Stimulated activated CD4-positive, alpha-beta T cell treated with anti-CD3 and anti-CD28 coated beads, Interleukin-15, amount 100 ng/mL, for 24 hours (primary cell): ENCODE data around the gene SPOUT1.
"Not testable (repeated sequence)": the region's sequence is repeated elsewhere in the genome, so short reads cannot be mapped to it uniquely, and the experiment has no call there.

Source experiments
- DNase-seq: peaks from one replicate; pipeline ENCODE4 v3.0.0-alpha.2; 2020

SPOUT1 gene

DNA sequence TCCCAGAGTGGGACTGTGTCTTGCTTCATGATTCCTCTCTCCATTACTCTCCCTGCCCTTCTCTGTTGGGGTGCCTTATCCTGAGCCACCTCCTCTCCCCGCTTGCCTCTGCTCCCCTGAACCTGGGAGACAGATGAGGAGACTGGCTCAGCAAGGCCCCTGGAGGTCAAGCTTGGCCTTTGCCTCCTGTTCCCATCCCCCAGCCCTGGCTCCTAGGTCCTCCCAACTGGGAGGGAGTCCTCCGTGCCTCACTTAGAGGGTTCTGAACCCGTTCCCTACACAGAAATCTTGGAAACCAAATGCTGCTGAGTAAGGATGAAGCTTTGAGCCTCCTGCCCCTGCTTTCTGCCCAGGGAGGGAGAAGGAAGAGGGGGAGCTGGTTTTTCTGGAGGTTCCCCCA, 21.1 kb downstream of the SPOUT1 start:
- no peak for DNase-seq

DNA sequence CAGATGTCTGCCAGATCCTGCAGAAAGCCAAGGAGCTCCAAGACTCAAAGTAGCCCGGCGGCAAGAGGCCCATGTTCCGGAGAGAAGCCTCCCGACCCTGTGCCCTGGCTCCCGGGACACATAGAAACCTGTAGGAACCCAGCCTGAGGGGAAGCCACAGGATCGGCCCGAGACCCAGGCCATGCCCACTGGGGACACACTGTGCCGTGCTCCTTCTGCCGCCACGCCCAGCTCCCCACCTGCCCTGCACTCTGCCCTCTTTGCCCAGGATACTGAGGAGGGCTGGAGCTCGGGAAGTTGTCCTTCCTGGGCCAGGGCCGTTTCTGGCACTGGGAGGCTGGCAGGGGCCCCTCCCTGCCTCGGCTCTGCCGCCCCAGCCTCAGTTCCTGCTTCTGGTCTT, 21.8 kb downstream of the SPOUT1 start:
- DNase-seq, result no peak

DNA sequence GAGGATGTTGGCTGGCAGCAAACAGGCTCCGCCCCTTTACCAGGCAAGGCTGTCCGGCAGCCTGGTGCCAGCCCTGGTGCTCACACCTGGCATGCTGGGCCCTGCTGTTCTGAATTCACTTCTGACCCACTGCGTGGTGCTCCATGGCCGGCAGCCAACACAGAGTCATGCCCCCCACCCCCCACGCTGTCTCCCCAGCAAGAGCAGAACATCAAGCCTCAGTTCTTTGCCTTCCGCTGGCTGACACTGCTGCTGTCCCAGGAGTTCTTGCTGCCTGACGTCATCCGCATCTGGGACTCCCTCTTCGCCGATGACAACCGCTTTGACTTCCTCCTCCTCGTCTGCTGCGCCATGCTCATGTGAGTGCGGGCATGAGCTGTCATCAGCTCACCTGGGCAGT, 23.9 kb downstream of the SPOUT1 start:
- no peak for DNase-seq

DNA sequence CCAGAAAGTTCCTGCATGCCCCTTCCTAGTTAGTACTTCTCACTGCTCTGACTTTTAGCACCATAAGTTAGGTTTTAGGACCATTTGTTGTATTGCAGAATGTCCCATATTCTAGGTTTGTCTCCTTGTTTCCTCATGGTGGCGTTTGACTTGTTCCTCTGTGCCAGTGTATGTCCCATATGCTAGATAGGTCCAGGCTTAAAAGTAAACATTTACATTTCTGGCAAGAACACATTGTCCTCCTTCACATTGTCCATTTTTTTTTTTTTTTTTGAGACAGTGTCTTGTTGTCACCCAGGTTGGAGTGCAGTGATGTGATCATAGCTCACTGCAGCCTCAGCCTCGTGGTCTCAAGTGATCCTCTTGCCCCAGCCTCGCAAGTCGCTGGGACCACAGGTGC, 27.1 kb downstream of the SPOUT1 start:
- no peak for DNase-seq

DNA sequence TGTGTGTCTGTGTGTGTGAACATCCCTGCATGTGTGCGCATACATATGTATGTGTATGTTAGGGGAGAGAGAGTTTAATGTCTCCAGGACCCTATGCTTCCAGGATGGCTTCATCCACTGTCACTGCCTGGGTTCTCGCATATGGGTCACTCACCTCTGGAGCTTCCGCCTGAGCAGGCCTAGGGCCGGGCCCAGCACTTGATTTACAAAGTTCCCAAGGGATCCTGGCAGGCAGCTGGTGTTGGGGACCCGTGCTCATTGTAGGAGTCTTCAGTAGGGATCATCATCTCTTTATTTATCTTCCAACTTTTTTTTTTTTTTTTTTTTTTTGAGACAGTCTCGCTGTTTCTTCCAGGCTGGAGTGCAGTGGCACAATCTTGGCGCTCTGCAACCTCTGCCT, 29.5 kb downstream of the SPOUT1 start:
- DNase-seq, result no peak

DNA sequence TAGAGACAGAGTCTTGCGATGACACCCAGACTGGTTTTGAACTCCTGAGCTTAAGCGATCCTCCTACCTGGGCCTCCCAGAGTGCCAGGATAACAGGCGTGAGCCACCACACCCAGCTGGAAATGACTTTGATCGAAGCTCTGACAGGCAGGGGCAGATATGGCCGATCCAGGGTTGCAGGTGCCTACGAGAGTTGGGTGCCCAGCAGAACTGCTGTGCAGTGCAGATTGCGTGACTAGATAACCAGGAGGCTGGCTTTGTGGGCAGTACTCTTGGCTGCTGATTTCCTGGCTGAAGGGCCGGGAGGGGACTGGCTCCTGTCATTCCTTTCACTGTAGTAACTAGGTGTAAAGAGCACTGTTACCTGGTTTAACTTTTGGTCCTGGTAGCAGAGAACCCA, 30.7 kb downstream of the SPOUT1 start:
- no peak for DNase-seq

DNA sequence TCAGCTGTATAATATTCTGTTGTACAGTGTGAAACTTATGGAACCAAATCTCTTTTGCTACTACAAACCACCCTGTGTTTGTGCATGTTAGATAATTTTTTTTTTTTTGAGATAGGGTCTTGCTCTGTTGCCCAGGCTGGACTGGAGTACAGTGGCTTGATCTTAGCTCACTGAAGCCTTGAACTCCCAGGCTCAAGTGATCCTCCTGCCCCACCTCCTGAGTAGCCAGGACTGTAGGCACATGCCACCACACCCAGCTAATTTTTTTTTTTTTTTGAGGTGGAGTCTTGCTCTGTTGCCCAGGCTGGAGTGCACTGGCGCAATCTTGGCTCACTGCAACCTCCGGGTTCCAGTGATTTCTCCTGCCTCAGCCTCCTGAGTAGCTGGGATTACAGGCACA, 34.6 kb downstream of the SPOUT1 start:
- DNase-seq, result not testable (repeated sequence)

DNA sequence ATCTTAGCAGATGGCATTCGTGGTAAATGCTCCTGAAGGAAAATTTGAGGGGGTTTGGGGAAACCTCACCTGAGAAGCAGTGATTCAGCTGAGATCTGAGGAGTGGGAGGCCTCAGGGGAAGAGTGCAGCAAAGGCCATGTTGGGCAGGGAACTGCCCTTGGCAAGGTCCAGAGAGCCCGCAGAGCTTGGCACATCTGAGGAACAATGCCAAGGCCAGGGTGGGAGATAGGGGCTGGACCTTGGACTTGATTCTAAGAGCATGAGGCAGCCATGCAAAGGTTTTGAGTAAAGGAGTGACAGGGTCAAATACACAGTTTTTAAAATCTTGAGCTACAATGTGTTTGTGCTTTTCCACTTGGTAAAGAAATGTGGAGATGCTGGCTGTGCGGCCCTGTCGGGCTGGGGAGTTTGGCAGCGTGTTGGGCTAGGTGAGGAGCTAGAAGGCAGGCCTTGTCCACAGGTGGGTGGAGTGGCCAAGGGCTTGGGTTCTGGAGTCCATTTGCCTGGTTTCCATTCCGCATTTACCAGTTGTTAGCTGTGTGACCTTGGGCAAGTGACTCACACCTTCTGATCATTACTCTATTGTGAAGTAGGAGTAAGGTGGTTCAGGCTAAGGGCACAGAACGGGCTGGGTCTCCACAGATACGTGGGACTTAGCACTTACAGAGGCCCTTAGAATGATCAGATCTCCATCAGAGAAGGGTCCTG, 36.5 kb downstream of the SPOUT1 start:
- no peak for DNase-seq

DNA sequence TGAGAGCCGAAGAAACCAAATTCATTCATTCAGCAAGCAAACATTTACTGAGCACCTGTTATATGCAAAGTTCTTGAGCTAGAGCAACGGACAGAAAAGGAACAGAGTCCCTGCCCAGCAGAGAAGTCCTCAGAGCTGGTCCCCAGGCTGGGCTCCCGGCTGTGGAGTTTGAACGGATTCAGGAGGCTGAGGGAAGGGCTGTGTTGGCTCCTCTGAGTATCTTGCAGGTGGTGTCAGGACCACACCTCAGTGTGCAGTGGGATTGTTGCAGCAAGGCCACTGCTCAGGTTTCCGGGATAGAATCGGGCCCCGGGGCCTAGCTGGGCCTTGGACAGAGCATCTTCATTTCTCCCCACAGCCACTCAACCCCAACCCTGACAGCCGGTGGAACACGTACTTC, 37.5 kb downstream of the SPOUT1 start:
- DNase-seq, result no peak

DNA sequence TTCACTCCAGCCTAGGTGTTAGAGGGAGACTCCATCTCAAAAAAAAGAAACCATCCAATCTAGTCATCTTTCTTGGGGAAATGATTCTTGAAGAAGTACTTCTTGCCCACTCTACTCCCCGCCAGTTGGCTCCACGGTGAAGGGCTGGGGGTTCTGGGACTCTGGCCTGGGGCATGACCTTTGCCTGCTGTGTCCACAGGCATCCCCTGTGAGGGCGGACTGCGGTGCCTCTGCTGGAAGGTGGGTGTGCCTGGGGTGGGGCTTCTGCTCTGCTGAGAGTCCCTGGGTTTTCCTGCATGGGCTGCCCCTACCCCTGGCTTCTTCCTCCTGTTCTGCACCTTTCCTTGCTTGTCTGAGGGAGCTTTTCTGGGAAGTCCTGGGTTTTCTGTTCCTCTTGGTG, 39.1 kb downstream of the SPOUT1 start:
- DNase-seq, result no peak

DNA sequence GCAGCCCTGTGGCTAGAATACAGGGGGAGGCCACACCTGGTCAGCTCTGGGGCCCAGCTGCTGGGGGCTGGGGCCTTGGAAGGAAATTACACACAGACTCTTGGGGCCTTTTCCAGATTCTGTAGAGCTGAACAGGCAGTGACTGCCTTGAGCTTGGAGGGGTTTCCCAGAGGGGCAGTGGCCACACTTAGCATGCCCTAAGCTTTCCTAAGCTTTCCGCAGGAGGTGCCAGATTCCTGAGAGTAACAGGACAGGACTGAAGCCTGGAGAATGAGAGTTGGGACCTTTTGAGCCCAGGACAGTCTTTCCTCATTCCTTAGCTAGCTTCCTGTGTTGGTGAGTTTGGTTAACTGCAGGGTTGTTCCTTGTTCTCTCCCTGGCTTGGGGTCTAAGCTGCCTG, 41.1 kb downstream of the SPOUT1 start:
- no peak for DNase-seq

DNA sequence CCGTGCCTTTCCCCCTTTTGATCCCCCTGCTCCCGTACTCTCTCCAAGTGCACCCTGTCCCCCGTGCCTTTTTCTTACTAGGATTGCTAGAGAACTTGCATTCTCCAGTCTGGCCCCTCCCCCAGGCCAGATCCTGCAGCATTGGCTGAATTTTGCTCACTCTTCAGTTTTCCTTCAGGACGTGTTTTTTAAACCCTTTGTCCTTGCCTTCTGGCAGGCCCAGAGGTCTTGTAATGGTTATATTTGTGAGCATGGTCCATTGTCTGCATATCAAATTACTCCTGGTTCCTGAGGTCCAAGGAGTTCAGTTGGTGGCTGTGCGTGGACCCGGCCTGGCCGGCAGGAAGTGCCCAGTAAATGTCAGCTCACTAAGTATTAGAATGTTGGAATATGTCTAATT, 41.9 kb downstream of the SPOUT1 start:
- peak; percentile 30 for DNase-seq

DNA sequence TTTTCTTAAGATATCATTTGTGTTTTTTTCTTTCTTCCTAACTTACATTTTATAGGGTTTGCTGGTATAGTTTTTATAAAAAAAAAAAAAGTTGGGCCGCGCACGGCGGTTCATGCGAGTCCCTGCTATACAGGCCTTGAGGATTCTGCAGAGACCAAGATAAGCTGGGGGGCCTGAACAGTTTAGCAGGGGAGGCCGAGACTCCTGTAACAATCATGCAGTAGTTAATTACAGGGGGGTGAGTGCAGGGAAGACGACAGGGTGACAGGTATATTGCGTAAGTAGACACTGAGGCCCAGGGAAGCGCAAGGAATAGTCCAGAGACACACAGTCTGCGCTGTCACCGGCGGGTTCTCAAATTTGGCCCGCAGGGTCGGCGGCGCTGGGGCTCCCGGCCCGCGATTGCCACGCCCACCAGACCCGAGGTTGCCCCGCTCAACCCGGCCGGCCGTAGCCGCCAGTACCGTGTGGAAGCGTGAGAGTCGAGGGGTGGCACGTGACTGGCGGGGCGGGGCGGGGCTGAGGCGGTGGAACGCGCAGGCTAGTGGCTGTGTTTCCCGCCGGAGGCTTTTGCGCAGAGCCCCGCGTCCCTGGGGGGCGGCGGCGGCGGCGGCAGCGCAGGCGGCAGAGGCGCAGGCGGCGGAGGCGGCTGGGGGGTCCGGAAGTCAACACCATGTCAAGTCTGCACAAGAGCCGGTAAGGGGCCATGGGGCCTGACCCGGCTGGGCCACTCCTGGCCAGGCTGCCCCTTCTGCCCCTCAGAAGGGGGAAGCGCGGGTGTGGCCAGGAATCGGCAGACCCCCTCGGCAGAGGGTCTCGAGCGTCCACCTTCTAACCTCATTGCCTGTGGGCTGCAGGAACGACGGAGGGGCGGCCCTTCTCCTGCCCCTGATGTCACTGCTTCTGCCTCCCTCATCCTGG, 42.7 kb downstream of the SPOUT1 start, which contains the start of gene TBC1D13:
TBC1D13 (plus strand) TSS at position 573 of the 921 bp plus-strand sequence; CDS start at position 674, 101 bp downstream.
- DNase-seq, result peak; percentile 94

DNA sequence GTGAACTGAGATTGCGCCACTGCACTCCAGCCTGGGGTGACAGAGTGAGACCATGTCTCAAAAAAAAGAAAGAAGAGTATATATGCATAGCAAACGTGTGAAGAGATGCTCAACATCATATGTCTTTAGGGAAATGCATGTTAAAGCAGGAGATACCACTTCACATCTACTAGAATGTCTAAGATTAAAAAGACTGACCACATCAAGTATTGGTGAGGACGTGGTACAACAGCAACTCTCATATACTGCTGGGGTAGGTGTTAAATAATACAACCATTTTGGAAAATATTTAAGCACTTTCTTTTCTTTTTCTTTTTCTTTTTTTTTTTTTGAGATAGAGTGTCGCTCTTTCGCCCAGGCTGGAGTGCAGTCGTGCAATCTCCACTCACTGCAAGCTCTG, 44.2 kb downstream of the SPOUT1 start:
- DNase-seq, result no peak

DNA sequence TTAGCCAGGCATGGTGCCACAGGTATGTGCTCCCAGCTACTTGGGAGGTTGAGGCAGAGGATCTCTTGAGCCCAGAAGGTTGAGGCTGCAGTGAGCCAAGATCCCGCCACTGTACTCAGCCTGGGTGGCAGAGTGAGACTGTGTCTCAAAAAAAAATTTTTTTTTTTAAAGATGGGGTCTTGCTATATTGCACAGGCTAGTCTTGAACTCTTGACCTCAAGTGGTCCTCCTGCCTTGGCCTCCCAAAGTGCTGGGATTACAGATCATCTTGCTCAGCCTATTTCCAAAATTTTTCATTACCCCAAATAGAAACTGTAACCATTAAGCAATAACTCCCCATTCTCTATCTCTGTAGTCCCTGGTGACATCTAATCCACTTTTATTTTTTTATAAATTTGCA, 46.9 kb downstream of the SPOUT1 start:
- DNase-seq, result no peak

DNA sequence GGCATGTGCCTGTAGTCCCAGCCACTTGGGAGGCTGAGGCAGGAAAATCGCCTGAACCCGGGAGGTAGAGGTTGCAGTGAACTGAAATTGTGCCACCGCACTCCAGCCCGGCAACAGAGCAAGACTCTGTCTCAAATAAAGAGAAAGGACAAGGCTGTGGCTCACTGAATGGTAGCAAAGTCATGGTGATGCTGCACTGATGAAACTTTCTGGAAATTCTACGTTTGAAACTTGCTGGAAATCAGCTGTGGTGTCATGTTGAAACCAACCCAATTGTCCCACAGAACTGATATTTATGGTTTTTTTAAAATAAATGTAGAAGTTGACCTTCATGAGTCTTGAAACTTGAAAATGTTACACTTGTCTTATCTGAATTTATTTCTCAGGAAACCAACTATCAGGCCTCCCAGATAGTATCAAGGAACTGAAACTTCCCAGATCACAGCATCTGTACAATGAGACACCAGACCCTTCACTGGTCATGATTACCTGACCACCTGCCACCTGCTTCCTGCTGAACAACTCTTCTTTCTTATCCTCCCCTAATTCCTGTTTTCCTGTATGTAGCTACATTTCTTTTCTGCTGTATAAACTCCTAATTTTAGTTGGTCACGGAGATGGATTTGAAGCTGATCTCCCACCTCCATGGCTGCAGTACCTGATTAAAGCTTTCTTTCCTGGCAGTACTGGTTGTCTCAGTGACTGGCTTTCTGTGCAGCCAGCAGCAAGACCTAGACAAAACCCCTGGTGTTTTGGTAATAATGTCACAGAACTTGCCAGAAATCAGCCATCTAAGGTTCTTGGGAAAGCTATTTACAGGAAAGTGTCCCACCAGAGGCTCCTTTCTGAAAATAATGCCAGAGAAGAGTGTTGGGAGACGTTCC, 48.2 kb downstream of the SPOUT1 start:
- no peak for DNase-seq

DNA sequence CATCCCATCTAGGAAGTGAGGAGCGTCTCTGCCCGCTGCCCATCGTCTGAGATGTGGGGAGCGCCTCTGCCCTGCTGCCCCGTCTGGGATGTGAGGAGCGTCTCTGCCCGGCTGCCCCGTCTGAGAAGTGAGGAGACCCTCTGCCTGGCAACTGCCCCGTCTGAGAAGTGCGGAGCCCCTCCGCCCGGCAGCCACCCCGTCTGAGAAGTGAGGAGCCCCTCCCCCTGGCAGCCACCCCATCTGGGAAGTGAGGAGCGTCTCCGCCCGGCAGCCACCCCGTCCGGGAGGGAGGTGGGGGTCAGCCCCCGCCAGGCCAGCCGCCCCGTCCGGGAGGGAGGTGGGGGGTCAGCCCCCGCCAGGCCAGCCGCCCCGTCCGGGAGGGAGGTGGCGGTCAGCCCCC, 49.5 kb downstream of the SPOUT1 start:
- not testable (repeated sequence) for DNase-seq

DNA sequence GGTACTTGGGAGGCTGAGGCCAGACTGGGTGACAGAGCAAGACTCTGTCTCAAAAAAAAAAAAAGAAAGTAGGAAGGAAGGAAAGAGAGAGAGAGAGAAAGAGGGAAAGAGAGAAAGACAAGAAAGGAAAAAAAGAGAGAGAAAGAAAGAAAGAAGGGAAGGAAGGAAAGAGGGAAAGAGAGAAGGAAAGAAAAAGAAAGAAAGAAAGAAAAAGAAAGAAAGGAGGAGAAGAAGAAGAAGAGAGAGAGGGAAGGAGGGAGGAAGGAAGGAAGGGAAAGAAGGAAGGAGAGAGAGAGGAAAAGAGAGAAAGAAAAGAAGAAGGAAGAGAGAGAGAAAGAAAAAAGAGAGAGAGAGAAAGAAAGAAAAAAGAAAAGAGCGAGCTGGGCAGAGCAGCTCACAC, 54.8 kb downstream of the SPOUT1 start:
- no peak for DNase-seq

DNA sequence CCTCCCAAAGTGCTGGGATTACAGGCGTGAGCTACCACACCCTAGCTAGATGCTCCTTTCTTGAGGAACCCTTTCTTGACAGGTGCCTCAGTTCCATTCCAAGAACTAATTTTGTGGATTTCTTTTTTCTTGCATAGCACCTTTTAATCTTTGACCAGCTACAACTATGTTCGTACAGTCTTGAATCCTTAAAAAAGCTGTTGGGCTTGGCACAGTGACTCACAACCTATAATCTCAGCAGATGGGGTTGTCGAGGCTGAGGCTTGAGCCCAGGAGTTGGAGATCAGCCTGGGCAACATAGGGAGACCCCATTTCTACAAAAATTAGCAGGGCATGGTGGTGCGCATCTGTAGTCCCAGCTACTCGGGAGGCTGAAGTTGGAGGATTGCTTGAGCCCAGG, 56.5 kb downstream of the SPOUT1 start:
- no peak for DNase-seq

DNA sequence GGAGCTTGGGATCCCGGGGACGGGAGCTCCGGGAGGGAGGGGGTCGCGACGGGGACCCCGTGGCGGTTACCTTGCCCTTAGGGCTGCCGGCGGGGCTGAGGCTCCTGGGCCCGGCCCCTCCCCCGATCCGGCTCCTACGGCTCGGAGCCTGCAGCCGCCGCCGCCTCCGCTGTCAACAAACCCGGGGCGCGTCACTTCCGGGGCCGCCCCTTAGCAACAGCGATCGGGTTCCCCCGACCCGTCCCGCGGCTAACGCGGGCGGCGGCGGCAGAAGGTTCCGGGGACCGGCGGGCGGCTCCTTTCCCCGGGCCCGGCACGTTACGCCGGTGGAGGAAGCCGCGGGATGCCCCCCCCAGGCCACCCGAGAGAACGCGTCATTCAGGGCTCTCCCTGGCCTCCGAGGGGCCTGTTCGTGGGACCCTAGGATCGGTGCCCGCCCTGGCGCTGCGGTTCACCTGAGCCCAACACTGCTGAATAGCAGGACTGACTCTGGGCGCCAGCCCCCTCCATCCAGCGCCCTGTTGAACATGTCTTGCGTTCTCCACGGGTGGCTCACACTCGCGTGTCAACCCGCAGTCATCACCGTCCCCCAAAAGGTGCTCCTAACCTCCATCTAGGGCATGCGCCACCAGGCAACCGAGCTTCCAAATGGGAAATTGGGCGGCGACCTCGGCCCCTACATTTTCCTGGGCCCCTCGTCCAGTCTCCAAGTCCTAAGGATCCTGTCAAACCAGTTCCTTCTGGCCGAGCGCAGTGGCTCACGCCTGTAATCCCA, 57.7 kb downstream of the SPOUT1 start, which contains the start of gene ZER1:
ZER1 (minus strand) TSS at position 183 of the 775 bp plus-strand sequence. CDS start 16,362 bp downstream, outside the sequence.
- peak; percentile 96 for DNase-seq

DNA sequence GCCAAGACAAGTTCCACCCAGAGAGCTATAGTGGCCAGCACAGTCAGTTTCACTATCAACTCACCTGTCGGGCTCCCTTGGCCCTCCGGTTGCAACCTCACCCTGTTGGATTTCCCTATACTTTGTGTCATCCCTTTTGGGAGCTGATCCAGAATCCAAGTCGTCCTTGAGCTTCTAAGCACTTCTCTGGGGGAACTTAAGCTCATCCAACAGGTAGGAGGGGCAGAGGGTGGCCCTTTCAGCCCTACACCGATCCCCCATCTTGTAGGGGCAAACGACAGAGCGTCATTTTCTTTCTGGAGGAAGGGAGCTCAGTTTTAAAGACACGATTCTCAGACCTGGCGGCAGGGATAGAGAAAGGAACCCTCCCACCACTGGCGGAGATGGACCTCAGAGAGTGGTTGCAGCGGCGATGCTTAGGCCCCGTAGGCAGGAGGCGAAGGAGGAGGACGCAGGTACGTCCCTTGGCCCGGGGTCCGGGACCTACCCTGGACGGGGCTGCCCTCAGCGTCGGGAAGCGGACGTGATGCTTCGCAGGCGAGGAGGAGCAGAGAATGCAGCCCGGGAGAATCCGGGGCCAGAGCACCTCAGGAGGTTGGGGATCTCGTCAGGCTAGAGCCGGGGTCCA, 58.4 kb downstream of the SPOUT1 start:
- DNase-seq, result peak; percentile 18
